IMR-90 (cell line): ENCODE results near the gene LRRK2. TPM values are rescaled to one million over a fixed set of nuclear protein-coding genes. Genes with fewer than 3 reads are reported as not detected.

Source experiments
- ATAC-seq: fragments of 200-7000 bp; cut with Tn5 transposase; 2 replicates; pipeline ENCODE4 v1.9.1; 2020; ENCODE audit warnings: low read depth, mild to moderate bottlenecking, moderate library complexity
- BruUV-seq: library from RNA; stranded (reverse); fragments of 400-500 nt; replicated peaks from 2 replicates; lab custom pipeline; 2021; lab: Mats Ljungman, UMichigan
- CTCF ChIA-PET: fragments of 300-600 bp; formaldehyde crosslinking; extraction: SDS; loops from one replicate; lab custom pipeline; 2021; ENCODE audit warnings: antibody characterized with exemption; lab: Yijun Ruan, JAX
- POLR2A ChIA-PET: fragments of 300-600 bp; sonication (Branson Sonifier 250); formaldehyde crosslinking; loops from one replicate; lab custom pipeline; 2022; ENCODE audit warnings: antibody characterized with exemption; ENCODE audit not compliant: unreplicated experiment; lab: Charles Lee
- DNase-seq: peaks from one replicate; pipeline ENCODE4 v3.0.0; 2013
- H2AFZ ChIP-seq: replicated peaks from 2 replicates; pipeline ENCODE3; 2013; ENCODE audit warnings: low read length, mild to moderate bottlenecking; ENCODE audit not compliant: poor library complexity
- H2AK5ac ChIP-seq: 2 replicates; pipeline ENCODE4 v1.6.1; 2013; ENCODE audit warnings: low read depth, low read length, inconsistent platforms
- H2AK9ac ChIP-seq: replicated peaks from 2 replicates; pipeline ENCODE3; 2013; ENCODE audit warnings: mild to moderate bottlenecking, low read depth, low read length, moderate library complexity; ENCODE audit not compliant: poor library complexity
- H2BK120ac ChIP-seq: 2 replicates; pipeline ENCODE4 v1.6.1; 2013; ENCODE audit warnings: low read depth, low read length, inconsistent platforms
- H2BK15ac ChIP-seq: 3 replicates; pipeline ENCODE4 v1.6.1; 2013; ENCODE audit warnings: low read depth, low read length, inconsistent platforms
- H2BK20ac ChIP-seq: 2 replicates; pipeline ENCODE4 v1.6.1; 2013; ENCODE audit warnings: low read depth, mild to moderate bottlenecking, inconsistent platforms, low read length, moderate library complexity
- H2BK5ac ChIP-seq: 2 replicates; pipeline ENCODE4 v1.6.1; 2013; ENCODE audit warnings: mild to moderate bottlenecking, low read depth, low read length, inconsistent platforms; ENCODE audit not compliant: poor library complexity, severe bottlenecking
- H3K14ac ChIP-seq: replicated peaks from 2 replicates; pipeline ENCODE4 v1.6.1; 2013; ENCODE audit warnings: low read depth, low read length, inconsistent platforms
- H3K18ac ChIP-seq: 2 replicates; pipeline ENCODE4 v1.6.1; 2013; ENCODE audit warnings: low read depth, low read length, control low read depth
- H3K23ac ChIP-seq: 2 replicates; pipeline ENCODE4 v1.6.1; 2013; ENCODE audit warnings: low read depth, low read length, inconsistent platforms
- H3K27ac ChIP-seq: 2 replicates; pipeline ENCODE4 v1.5.1; 2013; ENCODE audit warnings: mild to moderate bottlenecking, control low read depth, low read length; ENCODE audit not compliant: insufficient read depth
- H3K27me3 ChIP-seq: 2 replicates; pipeline ENCODE4 v1.6.1; 2013; ENCODE audit warnings: low read length; ENCODE audit not compliant: control insufficient read depth, insufficient read depth
- H3K36me3 ChIP-seq: 2 replicates; pipeline ENCODE4 v1.6.1; 2013; ENCODE audit warnings: low read length, mixed read lengths; ENCODE audit not compliant: control insufficient read depth, insufficient read depth
- H3K4ac ChIP-seq: 2 replicates; pipeline ENCODE4 v1.6.1; 2013; ENCODE audit warnings: low read depth, low read length, inconsistent platforms
- H3K4me1 ChIP-seq: 2 replicates; pipeline ENCODE4 v1.6.1; 2013; ENCODE audit warnings: low read length, mixed read lengths; ENCODE audit not compliant: control insufficient read depth, insufficient read depth
- H3K4me2 ChIP-seq: 2 replicates; pipeline ENCODE4 v1.6.1; 2013; ENCODE audit warnings: low read depth, mild to moderate bottlenecking, control low read depth, low read length, moderate library complexity
- H3K4me3 ChIP-seq: 2 replicates; pipeline ENCODE4 v1.5.1; 2013; ENCODE audit warnings: low read depth, mild to moderate bottlenecking, control low read depth, low read length, moderate library complexity; ENCODE audit not compliant: insufficient read depth
- H3K56ac ChIP-seq: 2 replicates; pipeline ENCODE4 v1.6.1; 2013; ENCODE audit warnings: low read length, inconsistent platforms; ENCODE audit not compliant: insufficient read depth; ENCODE audit errors: extremely low read depth
- H3K79me1 ChIP-seq, 2 experiments: 2 replicates each; pipeline ENCODE4 v1.6.1; 2013; ENCODE audit warnings: low read length in 2 of 2, inconsistent platforms in 1 of 2, low read depth in 1 of 2
- H3K9ac ChIP-seq: 2 replicates; pipeline ENCODE4 v1.6.1; 2013; ENCODE audit warnings: low read depth, low read length, control low read depth
- H3K9me1 ChIP-seq: 2 replicates; pipeline ENCODE4 v1.6.1; 2013; ENCODE audit warnings: low read length, inconsistent platforms; ENCODE audit not compliant: insufficient read depth
- H3K9me3 ChIP-seq: 2 replicates; pipeline ENCODE4 v1.6.1; 2013; ENCODE audit warnings: low read length; ENCODE audit not compliant: control insufficient read depth, insufficient read depth
- H4K20me1 ChIP-seq: 2 replicates; pipeline ENCODE4 v1.6.1; 2013; ENCODE audit warnings: low read length, inconsistent platforms; ENCODE audit not compliant: insufficient read depth
- H4K5ac ChIP-seq: 2 replicates; pipeline ENCODE4 v1.6.1; 2013; ENCODE audit warnings: mild to moderate bottlenecking, low read depth, low read length, control low read depth
- H4K8ac ChIP-seq, 2 experiments: 2 replicates each; pipeline ENCODE4 v1.6.1; 2013; ENCODE audit warnings: low read depth in 2 of 2, low read length in 2 of 2, control low read depth in 1 of 2, inconsistent platforms in 1 of 2
- H4K91ac ChIP-seq: 2 replicates; pipeline ENCODE4 v1.6.1; 2013; ENCODE audit warnings: low read depth, low read length, inconsistent platforms; ENCODE audit not compliant: insufficient read depth
- CEBPB ChIP-seq: IDR thresholded peaks from 2 replicates; pipeline ENCODE4 v1.6.1; 2012; ENCODE audit warnings: low read depth, low read length, improper control_type of control experiment
- FOS ChIP-seq: fragments of 150-350 bp; IDR thresholded peaks from 2 replicates; pipeline ENCODE4 v1.6.1; 2016; ENCODE audit warnings: low read depth, low read length
- MAZ ChIP-seq: IDR thresholded peaks from 2 replicates; pipeline ENCODE4 v1.6.1; 2012; ENCODE audit warnings: low read depth, mild to moderate bottlenecking, low read length, improper control_type of control experiment, moderate library complexity, borderline replicate concordance
- MXI1 ChIP-seq: IDR thresholded peaks from 2 replicates; pipeline ENCODE4 v1.6.1; 2012; ENCODE audit warnings: low read depth, mild to moderate bottlenecking, low read length, moderate library complexity, borderline replicate concordance
- NFE2L2 ChIP-seq: fragments of 150-350 bp; IDR thresholded peaks from 2 replicates; pipeline ENCODE4 v1.6.1; 2016; ENCODE audit warnings: low read depth, mild to moderate bottlenecking, low read length
- RCOR1 ChIP-seq: IDR thresholded peaks from 2 replicates; pipeline ENCODE4 v1.6.1; 2012; ENCODE audit warnings: mild to moderate bottlenecking, low read length, improper control_type of control experiment; ENCODE audit not compliant: insufficient replicate concordance
- RFX5 ChIP-seq: IDR thresholded peaks from 2 replicates; pipeline ENCODE4 v1.8.0; 2012; ENCODE audit warnings: low read depth, mild to moderate bottlenecking, low read length, moderate library complexity
- WGBS, 2 experiments: methylation state at CpG; one replicate each; pipeline versions ENCODE4 v1.1.5 to v1.1.7; 2013; ENCODE audit warnings: missing lambda C conversion rate in 2 of 2; ENCODE audit not compliant: insufficient read length in 1 of 2; ENCODE audit errors: extremely low coverage in 2 of 2; 5-methylcytosine and 5-hydroxymethylcytosine counted together
- dilution Hi-C: fragments of 300-500 bp; cut with HindIII; formaldehyde crosslinking; loops from one replicate; pipeline ENCODE4 v1.14.3; 2018; ENCODE audit warnings: low sequenced_read_pairs; ENCODE audit not compliant: unreplicated experiment
- in situ Hi-C: fragments of 300-500 bp; cut with MboI; formaldehyde crosslinking; loops from 3 replicates; pipeline ENCODE4 v1.14.3; 2019; ENCODE audit warnings: low sequenced_read_pairs, inconsistent platforms, mixed read lengths
- intact Hi-C: fragments of 100-400 bp; cut with micrococcal nuclease; formaldehyde crosslinking; loops from 2 replicates; pipeline ENCODE4 v1.10.0; 2022
- polyA plus RNA-seq, 3 experiments: library from polyadenylated mRNA; depleted of rRNA; stranded (reverse); fragments of >200 nt; gene quantifications; 2 replicates each; pipeline ENCODE4 v1.2.3, GENCODE V29; 2012; ENCODE audit warnings: low replicate concordance in 1 of 3
- total RNA-seq: library from RNA; depleted of rRNA; stranded (reverse); fragments of >200 nt; gene quantifications from 2 replicates; pipeline ENCODE4 v1.2.3, GENCODE V29; 2012
- TF ChIP-seq, protein P1 (sequence below): conservative IDR thresholded peaks from 2 replicates; pipeline ENCODE4 v1.5.1; 2012; ENCODE audit warnings: mild to moderate bottlenecking, low read depth, low read length, improper control_type of control experiment

LRRK2 gene
- total and polyA plus RNA-seq, 2 of the 4 experiments (the other 2 are of a cell fraction), result 0.17 to 0.54 TPM

DNA sequence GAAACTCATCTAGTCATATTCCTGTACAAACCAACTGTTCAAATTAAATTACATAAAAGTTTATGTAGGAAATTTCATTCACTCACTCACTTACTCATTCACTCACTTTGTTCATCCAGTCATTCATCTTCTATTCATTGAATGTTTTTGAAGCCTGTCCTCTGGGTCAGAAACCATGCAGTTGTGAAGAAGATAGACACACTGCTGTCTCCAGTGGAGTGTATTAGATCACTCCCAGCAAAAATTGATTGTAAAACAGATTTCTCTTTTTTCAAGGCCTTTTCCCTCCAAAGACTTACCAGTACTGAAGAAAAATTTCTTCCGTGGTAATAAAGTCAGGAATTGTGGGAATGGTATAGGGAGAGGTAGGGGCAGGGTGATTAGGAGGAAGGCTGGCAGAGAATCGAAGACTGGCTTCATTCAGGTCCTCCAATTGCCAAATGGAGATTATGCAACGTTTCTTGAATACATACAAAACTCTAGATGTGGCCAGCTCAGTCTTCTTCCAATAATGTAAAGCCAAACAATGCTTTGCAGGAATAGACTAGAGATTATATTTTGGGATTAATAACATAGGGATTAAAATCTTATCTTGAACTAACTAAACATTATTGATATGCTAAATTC lies 9.1 kb downstream of the LRRK2 start:
- Histone ChIP-seq H4K8ac (no peak overlapping the region), H2AK5ac (no peak overlapping the region), H3K56ac (no peak overlapping the region), H3K4ac (no peak overlapping the region), H2BK120ac (no peak overlapping the region), H2BK20ac (no peak overlapping the region), H3K18ac (no peak overlapping the region), H3K4me2 (no peak overlapping the region), H3K27ac (no peak overlapping the region), H3K9ac (no peak overlapping the region), H2AFZ (no peak overlapping the region), H3K36me3 (no peaks in the 10 kb centered on the region), H3K9me1 (no peaks in the 10 kb centered on the region), H3K9me3 (no peaks in the 10 kb centered on the region), H4K20me1 (no peaks in the 10 kb centered on the region), H3K14ac (no peak overlapping the region), H4K5ac (no peak overlapping the region), H3K4me3 (no peak overlapping the region), H3K27me3 (no peaks in the 10 kb centered on the region), H2AK9ac (no peak overlapping the region), H2BK5ac (no peak overlapping the region), H3K79me1 (no peaks in the 10 kb centered on the region), H3K4me1 (no peaks in the 10 kb centered on the region), H3K23ac (no peak overlapping the region), H2BK15ac (no peak overlapping the region), H4K91ac (no peak overlapping the region)
- no TSS peak for BruUV-seq
- in situ Hi-C loops (no loop called here), dilution Hi-C loops (no loop called here), intact Hi-C loops (no loop called here)
- no CpG with 5 or more reads among the region's 3 CpGs for WGBS, 2 experiments
- ATAC-seq (no peak), DNase-seq (no peak)
- ChIA-PET POLR2A (no interaction called here), CTCF (no interaction called here)
- no peak for TF ChIP-seq NFE2L2
- TF ChIP-seq RFX5, result no peak
- no peak for TF ChIP-seq MXI1
- TF ChIP-seq RCOR1, result no peak
- no peak for TF ChIP-seq FOS
- TF ChIP-seq MAZ, result no peak
- TF ChIP-seq CEBPB, result no peak
- TF ChIP-seq, protein P1, sequence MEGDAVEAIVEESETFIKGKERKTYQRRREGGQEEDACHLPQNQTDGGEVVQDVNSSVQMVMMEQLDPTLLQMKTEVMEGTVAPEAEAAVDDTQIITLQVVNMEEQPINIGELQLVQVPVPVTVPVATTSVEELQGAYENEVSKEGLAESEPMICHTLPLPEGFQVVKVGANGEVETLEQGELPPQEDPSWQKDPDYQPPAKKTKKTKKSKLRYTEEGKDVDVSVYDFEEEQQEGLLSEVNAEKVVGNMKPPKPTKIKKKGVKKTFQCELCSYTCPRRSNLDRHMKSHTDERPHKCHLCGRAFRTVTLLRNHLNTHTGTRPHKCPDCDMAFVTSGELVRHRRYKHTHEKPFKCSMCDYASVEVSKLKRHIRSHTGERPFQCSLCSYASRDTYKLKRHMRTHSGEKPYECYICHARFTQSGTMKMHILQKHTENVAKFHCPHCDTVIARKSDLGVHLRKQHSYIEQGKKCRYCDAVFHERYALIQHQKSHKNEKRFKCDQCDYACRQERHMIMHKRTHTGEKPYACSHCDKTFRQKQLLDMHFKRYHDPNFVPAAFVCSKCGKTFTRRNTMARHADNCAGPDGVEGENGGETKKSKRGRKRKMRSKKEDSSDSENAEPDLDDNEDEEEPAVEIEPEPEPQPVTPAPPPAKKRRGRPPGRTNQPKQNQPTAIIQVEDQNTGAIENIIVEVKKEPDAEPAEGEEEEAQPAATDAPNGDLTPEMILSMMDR, result no peak
